ENCODE results near the gene KPNA1.

The KPNA1 gene

GRCh38 chr3:122514123-122515019 lies at the start of gene KPNA1:
KPNA1 (minus strand) TSS chr3:122514939; CDS start chr3:122496565, 18,374 bp downstream.
- no peaks in the 10 kb centered on the region for H3K9me3 Mint-ChIP-seq
- H3K36me3 Mint-ChIP-seq, result peaks cover 6% of the 10 kb centered on the region
- H3K4me1 Mint-ChIP-seq, result peaks cover 38% of the 10 kb centered on the region
- H3K27ac Mint-ChIP-seq, result peak within 1 kb of the TSS; percentile 91
- peaks cover 7% of the 10 kb centered on the region for H3K27me3 Mint-ChIP-seq
- H3K4me3 Mint-ChIP-seq, result peak within 1 kb of the TSS; percentile 80
- CTCF ChIA-PET, result interaction anchor here (1.2 kb wide), 1 partner anchor 166 kb away, joined by 3 read pairs; no protein-coding TSS in a partner anchor
- peak; percentile 89 for DNase-seq

- Mint-ChIP-seq H3K27ac (peak within 1 kb of the TSS; percentile 97), H3K36me3 (peaks cover 77% of the 10 kb centered on the region), H3K4me1 (peaks cover 79% of the 10 kb centered on the region), H3K4me3 (peak within 1 kb of the TSS; percentile 99), H3K9me3 (no peaks in the 10 kb centered on the region), H3K27me3 (no peaks in the 10 kb centered on the region)
- peak; percentile 92 for DNase-seq
- CTCF ChIA-PET, result interaction anchor here (0.8 to 10.9 kb wide), 3 partner anchors 11 to 114 kb away, joined by 3 to 183 read pairs (median 5); partner anchors contain the start of gene PARP14
Measured at GRCh38 chr3:122564155-122564912, 49.6 kb upstream of the KPNA1 start, which contains the start of the genes DTX3L and PARP9. DTX3L (plus strand) TSS chr3:122564338; CDS start chr3:122564427, 89 bp downstream. PARP9 (minus strand) TSS chr3:122564300; CDS start chr3:122559620, 4,680 bp downstream.

DNA sequence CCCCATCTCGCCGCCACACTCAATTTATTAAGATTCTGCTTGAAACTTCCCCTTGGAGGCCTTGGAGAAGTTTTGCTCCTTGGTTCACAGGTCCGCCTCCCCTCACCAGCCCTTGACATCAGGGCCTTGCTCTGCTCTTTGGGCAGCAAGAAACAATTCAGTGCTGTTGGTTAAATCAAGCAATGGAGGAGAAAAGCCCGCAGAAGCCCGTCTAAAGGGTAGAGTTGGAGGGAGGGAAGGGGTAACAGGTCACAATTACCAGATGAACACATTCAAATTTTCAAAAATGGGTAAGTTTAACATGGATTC lies 48.9 kb upstream of the KPNA1 start:
- H3K9me3 Mint-ChIP-seq, result no peaks in the 10 kb centered on the region
- DNase-seq, result peak; percentile 42
- CTCF ChIA-PET, result interaction anchor here (1.1 to 10.9 kb wide), 3 partner anchors 106 to 120 kb away, joined by 3 to 183 read pairs (median 3); partner anchors contain the start of gene PARP14
- no peaks in the 10 kb centered on the region for H3K27me3 Mint-ChIP-seq
- peak overlapping the region; percentile 97 for H3K27ac Mint-ChIP-seq
- peak overlapping the region; percentile 99 for H3K4me3 Mint-ChIP-seq
- H3K36me3 Mint-ChIP-seq, result peaks cover 77% of the 10 kb centered on the region
- peaks cover 78% of the 10 kb centered on the region for H3K4me1 Mint-ChIP-seq

DNA sequence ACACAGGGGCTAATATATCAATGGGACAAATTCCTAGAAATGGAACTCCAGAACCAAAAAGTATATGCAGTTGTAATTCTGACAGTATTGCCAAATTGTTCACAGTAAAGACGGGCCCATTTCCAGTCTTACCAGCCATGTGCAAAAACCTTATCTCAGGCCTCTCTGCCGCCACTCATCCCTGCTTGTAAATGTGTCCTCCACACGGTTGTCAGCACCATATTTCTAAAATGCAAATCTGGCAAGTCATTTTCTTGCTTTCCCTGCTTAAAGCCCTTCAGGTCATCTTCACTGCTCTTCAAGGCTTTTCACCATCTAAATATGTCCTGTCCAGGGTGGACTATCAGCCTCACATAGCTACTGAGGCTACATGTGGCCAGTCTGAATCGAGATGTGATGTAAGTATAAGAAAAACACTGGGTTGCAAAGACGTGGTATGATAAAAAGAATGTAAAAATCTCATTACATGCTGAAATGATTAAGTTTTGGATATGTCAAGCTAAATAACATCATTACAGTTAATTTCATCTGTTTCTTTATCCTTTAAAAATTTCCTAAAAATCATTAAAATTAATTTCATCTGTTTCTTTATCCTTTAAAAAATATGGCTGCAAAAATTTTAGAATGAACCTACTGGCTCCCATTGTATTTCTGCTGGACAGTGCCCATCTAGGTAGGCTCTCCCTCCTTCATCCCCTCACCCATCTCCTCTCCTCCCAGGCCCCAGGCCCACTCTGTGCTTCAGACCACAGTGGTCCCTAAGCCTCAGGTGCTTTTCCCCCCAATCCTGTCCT lies 48.4 kb upstream of the KPNA1 start:
- Mint-ChIP-seq H3K9me3 (no peaks in the 10 kb centered on the region), H3K27ac (peak overlapping the region; percentile 97), H3K4me1 (peaks cover 74% of the 10 kb centered on the region), H3K36me3 (peaks cover 73% of the 10 kb centered on the region), H3K27me3 (no peaks in the 10 kb centered on the region), H3K4me3 (peak overlapping the region; percentile 99)
- DNase-seq, result no peak
- CTCF ChIA-PET, result interaction anchor here (0.9 to 10.9 kb wide), 5 partner anchors 104 to 171 kb away, joined by 3 to 183 read pairs (median 3); partner anchors contain the start of gene PARP14

DNA sequence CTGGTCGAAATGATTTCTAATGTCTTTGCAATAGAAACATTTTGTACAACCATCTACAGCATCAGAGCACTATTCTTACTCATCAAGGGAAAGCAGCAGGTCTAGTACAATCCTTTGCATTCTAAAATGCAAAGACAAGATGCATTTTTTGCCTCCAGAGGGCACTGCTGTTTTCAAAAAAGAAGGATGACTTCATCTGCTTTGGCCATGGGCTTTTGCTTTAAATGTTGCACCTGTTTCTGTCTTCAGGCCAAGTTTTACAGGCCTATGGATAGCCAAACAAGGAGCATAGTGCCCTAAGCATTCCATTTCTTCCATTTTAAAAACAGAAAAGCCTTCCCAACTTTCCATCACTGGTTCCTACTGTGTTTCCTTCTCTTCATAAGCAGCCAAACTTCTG lies 45.9 kb upstream of the KPNA1 start:
- CTCF ChIA-PET, result interaction anchor here (1.0 to 10.9 kb wide), 4 partner anchors 100 to 144 kb away, joined by 3 to 183 read pairs (median 5); partner anchors contain the start of genes PARP14 and WDR5B
- Mint-ChIP-seq H3K9me3 (no peaks in the 10 kb centered on the region), H3K27ac (peak overlapping the region; percentile 82)

DNA sequence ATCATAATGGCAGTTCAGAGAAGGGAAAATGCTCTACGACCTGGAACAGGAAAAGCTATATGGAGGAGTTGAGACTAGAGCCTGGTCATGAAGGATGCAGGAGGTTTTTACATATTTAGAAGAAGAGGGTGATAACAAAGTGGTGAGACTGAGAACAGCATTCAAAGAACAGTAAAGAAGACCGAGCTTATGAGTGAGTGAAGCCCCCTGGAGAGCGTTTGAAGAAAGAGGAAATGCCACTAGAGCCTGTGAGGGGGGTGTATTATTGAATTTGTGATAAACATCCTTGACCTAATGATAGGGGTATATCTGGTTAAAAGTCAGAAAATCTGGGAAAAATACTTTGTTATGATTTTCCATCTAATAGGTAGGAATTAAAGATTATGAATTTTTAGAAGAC lies 45.2 kb upstream of the KPNA1 start:
- Mint-ChIP-seq H3K36me3 (peaks cover 70% of the 10 kb centered on the region), H3K9me3 (no peaks in the 10 kb centered on the region), H3K27me3 (no peaks in the 10 kb centered on the region), H3K4me1 (peaks cover 56% of the 10 kb centered on the region), H3K4me3 (no peak overlapping the region), H3K27ac (no peak overlapping the region)
- no peak for DNase-seq
- CTCF ChIA-PET, result interaction anchor here (1.7 to 10.9 kb wide), 2 partner anchors 119 to 143 kb away, joined by 5 to 183 read pairs; partner anchors contain the start of genes PARP14 and WDR5B

More for the DNA sequence above, 45.9 kb upstream of the KPNA1 start:
- Mint-ChIP-seq H3K4me3 (peak overlapping the region; percentile 14), H3K27me3 (no peaks in the 10 kb centered on the region), H3K36me3 (peaks cover 68% of the 10 kb centered on the region), H3K4me1 (peaks cover 54% of the 10 kb centered on the region)
- peak; percentile 77 for DNase-seq

- Mint-ChIP-seq H3K4me1 (peaks cover 60% of the 10 kb centered on the region), H3K27ac (no peak overlapping the region), H3K4me3 (no peak overlapping the region), H3K27me3 (no peaks in the 10 kb centered on the region), H3K9me3 (no peaks in the 10 kb centered on the region), H3K36me3 (peaks cover 67% of the 10 kb centered on the region)
- CTCF ChIA-PET, result interaction anchor here (0.8 to 10.9 kb wide), 4 partner anchors 10 to 129 kb away, joined by 3 to 183 read pairs (median 4); partner anchors contain the start of gene PARP14
- no peak for DNase-seq
Measured at GRCh38 chr3:122558605-122559004, 43.9 kb upstream of the KPNA1 start.

GRCh38 chr3:122557356-122557755 lies 42.6 kb upstream of the KPNA1 start:
- CTCF ChIA-PET, result interaction anchor here (1.4 to 10.9 kb wide), 2 partner anchors 121 to 131 kb away, joined by 4 to 183 read pairs; partner anchors contain the start of gene PARP14
- Mint-ChIP-seq H3K9me3 (no peaks in the 10 kb centered on the region), H3K36me3 (peaks cover 71% of the 10 kb centered on the region), H3K27ac (no peak overlapping the region), H3K4me3 (no peak overlapping the region), H3K27me3 (no peaks in the 10 kb centered on the region), H3K4me1 (peaks cover 56% of the 10 kb centered on the region)
- no peak for DNase-seq

GRCh38 chr3:122555275-122556071 lies 40.7 kb upstream of the KPNA1 start:
- no peaks in the 10 kb centered on the region for H3K27me3 Mint-ChIP-seq
- no peak for DNase-seq
- H3K4me1 Mint-ChIP-seq, result peaks cover 38% of the 10 kb centered on the region
- CTCF ChIA-PET, result interaction anchor here (0.8 to 10.9 kb wide), 3 partner anchors 18 to 124 kb away, joined by 3 to 183 read pairs (median 4); partner anchors contain the start of gene PARP14
- H3K9me3 Mint-ChIP-seq, result no peaks in the 10 kb centered on the region
- no peak overlapping the region for H3K27ac Mint-ChIP-seq
- peaks cover 75% of the 10 kb centered on the region for H3K36me3 Mint-ChIP-seq
- H3K4me3 Mint-ChIP-seq, result no peak overlapping the region

GRCh38 chr3:122553171-122553570 lies 38.4 kb upstream of the KPNA1 start:
- Mint-ChIP-seq H3K9me3 (no peaks in the 10 kb centered on the region), H3K36me3 (peaks cover 78% of the 10 kb centered on the region), H3K4me1 (peaks cover 24% of the 10 kb centered on the region), H3K4me3 (no peak overlapping the region), H3K27ac (no peak overlapping the region), H3K27me3 (no peaks in the 10 kb centered on the region)
- DNase-seq, result no peak
- CTCF ChIA-PET, result interaction anchor here (1.0 kb wide), 1 partner anchor 126 kb away, joined by 4 read pairs; no protein-coding TSS in a partner anchor

GRCh38 chr3:122548619-122549018 lies 33.9 kb upstream of the KPNA1 start:
- Mint-ChIP-seq H3K27ac (no peak overlapping the region), H3K4me3 (no peak overlapping the region), H3K36me3 (peaks cover 76% of the 10 kb centered on the region), H3K9me3 (no peaks in the 10 kb centered on the region), H3K4me1 (peaks cover 6% of the 10 kb centered on the region), H3K27me3 (no peaks in the 10 kb centered on the region)
- DNase-seq, result no peak
- CTCF ChIA-PET, result interaction anchor here (1.2 to 1.6 kb wide), 3 partner anchors 10 to 130 kb away, joined by 3 to 6 read pairs (median 4); no protein-coding TSS in a partner anchor

GRCh38 chr3:122548076-122548475 lies 33.3 kb upstream of the KPNA1 start:
- no peak for DNase-seq
- H3K27me3 Mint-ChIP-seq, result no peaks in the 10 kb centered on the region
- H3K36me3 Mint-ChIP-seq, result peaks cover 75% of the 10 kb centered on the region
- CTCF ChIA-PET, result interaction anchor here (1.6 kb wide), 2 partner anchors 88 to 131 kb away, joined by 3 to 6 read pairs; no protein-coding TSS in a partner anchor
- peaks cover under 1% of the 10 kb centered on the region for H3K4me1 Mint-ChIP-seq
- no peak overlapping the region for H3K4me3 Mint-ChIP-seq
- H3K9me3 Mint-ChIP-seq, result no peaks in the 10 kb centered on the region
- peak overlapping the region; percentile 63 for H3K27ac Mint-ChIP-seq
